ENCODE results near the gene ZNF662.
"Not testable (repeated sequence)": the region's sequence is repeated elsewhere in the genome, so short reads cannot be mapped to it uniquely, and the experiment has no call there.

Gene ZNF662

GRCh38 chr3:42906070-42906847 lies at the start of gene ZNF662:
Gene ZNF662, plus strand, starts transcription at chr3:42906142. Its CDS starts 1,973 bp downstream, at chr3:42908115.
- in situ Hi-C loops (cut with MboI; ENCODE audit: low sequenced_read_pairs) = no loop called here

DNA sequence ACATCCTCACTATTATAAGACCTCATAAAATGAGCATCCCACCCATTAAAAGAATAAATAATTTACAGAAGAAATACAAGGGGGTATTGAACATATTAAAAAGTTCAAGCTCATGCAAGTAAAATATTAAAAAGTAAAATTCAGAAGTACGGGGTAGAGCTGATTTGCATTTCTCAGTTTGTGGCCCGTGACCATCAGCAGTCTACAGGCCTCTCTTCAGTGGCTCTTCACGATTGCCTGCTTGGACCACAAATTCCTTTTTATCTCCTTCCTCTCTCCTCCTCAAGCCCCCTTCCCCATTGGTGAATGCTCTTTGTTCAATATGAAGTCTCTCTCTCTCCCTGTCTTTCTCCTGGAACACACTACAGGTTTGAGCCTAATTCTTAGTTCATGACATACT lies 49.4 kb upstream of the ZNF662 start:
- in situ Hi-C loops (cut with MboI; ENCODE audit: low sequenced_read_pairs) = no loop called here

DNA sequence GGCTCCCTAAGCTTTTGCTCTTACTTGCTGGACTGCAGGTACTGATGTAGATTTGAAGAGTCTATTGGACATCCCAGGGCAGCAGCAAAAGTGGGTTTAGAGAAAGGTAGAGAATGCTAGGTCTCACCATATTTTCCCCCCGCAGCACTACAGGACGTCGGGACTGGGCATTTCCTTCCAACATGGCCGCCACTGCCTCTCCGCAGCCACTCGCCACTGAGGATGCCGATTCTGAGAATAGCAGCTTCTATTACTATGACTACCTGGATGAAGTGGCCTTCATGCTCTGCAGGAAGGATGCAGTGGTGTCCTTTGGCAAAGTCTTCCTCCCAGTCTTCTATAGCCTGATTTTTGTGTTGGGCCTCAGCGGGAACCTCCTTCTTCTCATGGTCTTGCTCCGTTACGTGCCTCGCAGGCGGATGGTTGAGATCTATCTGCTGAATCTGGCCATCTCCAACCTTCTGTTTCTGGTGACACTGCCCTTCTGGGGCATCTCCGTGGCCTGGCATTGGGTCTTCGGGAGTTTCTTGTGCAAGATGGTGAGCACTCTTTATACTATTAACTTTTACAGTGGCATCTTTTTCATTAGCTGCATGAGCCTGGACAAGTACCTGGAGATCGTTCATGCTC lies 41.5 kb upstream of the ZNF662 start:
- in situ Hi-C loops (cut with MboI; ENCODE audit: low sequenced_read_pairs) = no loop called here

DNA sequence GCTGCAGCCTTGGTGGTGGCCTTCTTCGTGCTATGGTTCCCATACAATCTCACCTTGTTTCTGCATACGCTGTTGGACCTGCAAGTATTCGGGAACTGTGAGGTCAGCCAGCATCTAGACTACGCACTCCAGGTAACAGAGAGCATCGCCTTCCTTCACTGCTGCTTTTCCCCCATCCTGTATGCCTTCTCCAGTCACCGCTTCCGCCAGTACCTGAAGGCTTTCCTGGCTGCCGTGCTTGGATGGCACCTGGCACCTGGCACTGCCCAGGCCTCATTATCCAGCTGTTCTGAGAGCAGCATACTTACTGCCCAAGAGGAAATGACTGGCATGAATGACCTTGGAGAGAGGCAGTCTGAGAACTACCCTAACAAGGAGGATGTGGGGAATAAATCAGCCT lies 40.7 kb upstream of the ZNF662 start:
- in situ Hi-C loops (cut with MboI; ENCODE audit: low sequenced_read_pairs) = no loop called here

DNA sequence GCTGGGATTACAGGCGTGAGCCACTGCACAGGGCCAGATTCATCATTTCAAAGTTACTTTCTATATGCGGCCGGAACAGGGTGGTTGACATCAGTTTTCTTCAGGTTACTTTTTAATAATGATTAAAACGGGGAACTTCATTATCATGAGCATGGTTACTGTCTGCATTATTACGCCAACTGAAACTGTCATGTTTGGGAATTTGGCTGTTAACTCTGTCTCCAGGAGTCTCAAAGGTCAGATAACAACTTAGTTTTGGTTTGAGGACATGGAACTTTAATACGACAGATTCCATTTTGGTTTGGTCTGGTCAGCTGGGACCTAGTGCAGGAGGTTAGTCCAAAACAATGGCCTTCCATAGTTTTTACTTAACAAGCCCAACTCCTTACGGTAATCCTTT lies 38.8 kb upstream of the ZNF662 start:
- in situ Hi-C loops (cut with MboI; ENCODE audit: low sequenced_read_pairs) = no loop called here

- in situ Hi-C loops (cut with MboI; ENCODE audit: low sequenced_read_pairs) = no loop called here
Measured at GRCh38 chr3:42868841-42869240, 37.1 kb upstream of the ZNF662 start.

- in situ Hi-C loops (cut with MboI; ENCODE audit: low sequenced_read_pairs) = no loop called here
Measured at GRCh38 chr3:42871592-42872196, 34.2 kb upstream of the ZNF662 start.

DNA sequence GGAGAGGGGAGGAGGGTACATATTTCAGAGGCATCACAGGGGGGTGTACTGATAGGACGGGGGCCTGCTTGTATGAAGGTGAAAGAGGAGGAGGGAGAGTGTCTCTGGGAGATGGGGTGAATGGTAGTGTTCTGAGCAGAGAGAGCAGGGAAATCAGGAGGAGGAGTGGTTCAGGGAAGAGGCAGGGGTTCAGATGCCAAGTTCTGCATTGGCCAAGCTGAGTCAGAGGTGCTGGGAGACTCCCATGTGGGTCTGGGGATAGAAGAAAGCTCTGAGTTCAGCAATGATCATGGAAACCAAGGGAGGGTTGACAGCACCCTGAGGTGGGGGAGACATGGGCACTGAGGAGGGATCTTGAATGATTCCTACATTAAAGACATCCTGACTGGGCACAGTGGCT lies 33.2 kb upstream of the ZNF662 start:
- in situ Hi-C loops (cut with MboI; ENCODE audit: low sequenced_read_pairs) = no loop called here

DNA sequence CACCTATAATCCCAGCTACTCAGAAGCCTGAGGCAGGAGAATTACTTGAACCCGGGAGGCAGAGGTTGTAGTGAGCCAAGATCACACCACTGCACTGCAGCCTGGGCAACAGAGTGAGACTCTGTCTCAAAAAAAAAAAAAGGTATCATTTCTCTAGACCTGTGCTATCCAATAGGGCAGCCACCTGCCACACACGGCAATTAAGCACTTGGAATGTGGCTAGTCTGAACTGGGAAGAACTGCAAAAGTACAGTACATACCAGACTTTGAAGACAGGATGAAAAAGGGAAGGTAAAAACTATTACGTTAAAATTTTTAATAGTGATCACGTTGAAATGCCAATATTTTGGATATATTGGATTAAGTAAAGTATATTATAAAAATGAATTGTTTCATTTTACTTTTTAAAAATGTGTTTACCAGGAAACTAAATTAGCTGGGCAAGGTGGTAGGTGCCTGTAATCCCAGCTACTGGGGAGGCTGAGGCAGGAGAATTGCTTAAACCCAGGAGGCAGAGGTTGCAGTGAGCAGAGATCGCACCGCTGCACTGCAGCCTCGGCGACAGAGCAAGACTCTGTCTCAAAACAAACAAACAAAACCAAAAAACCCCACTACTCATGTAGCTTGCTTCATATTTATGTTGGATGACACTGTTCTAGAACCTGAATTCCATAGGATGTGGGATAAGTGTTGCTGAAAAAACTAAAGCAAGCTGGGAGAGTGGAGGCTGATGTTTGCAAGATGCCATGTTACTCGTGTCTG lies 32.5 kb upstream of the ZNF662 start:
- in situ Hi-C loops (cut with MboI; ENCODE audit: low sequenced_read_pairs) = no loop called here

DNA sequence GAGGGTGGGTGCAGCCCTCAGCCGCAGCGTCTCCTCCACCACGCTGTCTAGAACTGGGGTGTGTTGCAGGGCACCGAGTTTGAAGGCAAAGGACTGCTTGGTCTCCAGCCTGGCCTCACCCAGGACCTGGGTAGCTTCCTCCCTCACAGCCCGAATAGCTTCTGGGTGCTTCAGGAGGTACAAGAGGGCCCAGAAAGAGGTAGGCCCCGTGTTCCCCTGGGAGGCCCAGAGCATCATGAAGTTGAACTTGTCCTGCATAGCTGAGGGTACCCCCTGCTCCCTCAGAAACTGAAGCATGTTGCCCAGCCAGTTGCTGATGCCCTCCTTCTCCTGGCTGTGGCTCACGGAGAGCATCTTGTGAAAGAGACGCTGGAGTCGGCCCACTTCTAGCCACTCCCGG lies 31.2 kb upstream of the ZNF662 start:
- in situ Hi-C loops (cut with MboI; ENCODE audit: low sequenced_read_pairs) = no loop called here

GRCh38 chr3:42875325-42876151 lies 30.4 kb upstream of the ZNF662 start, which contains the start of gene CYP8B1:
Gene CYP8B1, minus strand, starts transcription at chr3:42875879. Its CDS starts 63 bp downstream, at chr3:42875816.
- in situ Hi-C loops (cut with MboI; ENCODE audit: low sequenced_read_pairs) = no loop called here

DNA sequence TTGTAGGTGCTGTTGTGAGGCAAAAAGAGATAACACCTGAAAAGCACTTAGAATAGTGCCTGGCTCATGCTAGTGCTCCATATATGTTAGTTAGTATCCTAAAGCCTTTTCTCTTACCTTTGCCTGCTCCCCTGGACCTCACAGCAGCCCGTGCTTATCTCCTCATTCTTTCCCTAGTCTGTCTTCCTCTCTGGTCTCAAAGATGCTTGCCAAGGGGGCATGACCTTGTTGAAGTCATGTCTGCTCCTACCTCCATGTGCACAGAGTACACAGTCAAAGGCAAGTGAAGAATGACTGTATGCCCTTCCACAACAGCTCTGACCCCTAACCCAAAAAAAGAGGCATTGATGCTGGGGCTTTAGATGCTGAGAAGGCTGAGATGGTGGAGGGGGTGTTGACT lies 29.5 kb upstream of the ZNF662 start:
- in situ Hi-C loops (cut with MboI; ENCODE audit: low sequenced_read_pairs) = no loop called here

- in situ Hi-C loops (cut with MboI; ENCODE audit: low sequenced_read_pairs) = no loop called here
Measured at GRCh38 chr3:42876940-42877720, 28.8 kb upstream of the ZNF662 start.

DNA sequence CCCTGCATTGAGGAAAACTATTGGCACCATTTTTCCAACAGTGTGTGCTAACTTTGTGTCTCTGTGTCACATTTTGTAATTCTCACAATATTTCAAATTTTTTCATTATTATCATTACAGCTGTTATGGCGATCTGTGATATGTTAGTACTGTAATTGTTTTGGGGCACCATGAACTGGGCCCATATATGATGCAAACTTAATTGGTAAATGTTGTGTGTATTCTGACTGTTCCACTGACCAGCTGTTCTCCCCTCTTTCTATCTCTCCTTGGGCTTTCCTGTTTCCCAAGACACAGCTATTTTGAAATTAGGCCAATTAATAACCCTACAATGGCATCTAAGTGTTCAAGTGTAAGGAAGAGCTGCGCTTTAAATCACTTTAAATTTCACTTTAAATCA lies 28.1 kb upstream of the ZNF662 start:
- in situ Hi-C loops (cut with MboI; ENCODE audit: low sequenced_read_pairs) = no loop called here

DNA sequence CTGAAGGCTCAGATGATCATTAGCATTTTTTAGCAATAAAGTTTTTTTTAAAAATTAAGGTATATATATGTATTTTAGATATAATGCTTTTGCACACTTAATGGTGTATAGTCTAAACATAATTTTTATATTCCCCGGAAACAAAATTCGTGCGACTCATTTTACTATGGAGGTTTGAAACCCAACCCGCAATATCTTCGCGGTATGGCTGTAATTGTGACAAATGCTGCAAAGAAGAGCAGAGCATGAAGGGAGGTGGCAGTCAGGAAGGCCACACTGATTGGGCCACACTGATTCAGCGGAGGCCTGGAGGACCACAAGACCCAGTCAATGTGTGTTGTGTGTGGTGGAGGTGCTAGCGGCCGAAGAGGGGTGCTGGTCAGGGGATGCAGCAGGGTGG lies 25.8 kb upstream of the ZNF662 start:
- in situ Hi-C loops (cut with MboI; ENCODE audit: low sequenced_read_pairs) = no loop called here

GRCh38 chr3:42880601-42881451 lies 25.1 kb upstream of the ZNF662 start:
- in situ Hi-C loops (cut with MboI; ENCODE audit: low sequenced_read_pairs) = no loop called here

- in situ Hi-C loops (cut with MboI; ENCODE audit: low sequenced_read_pairs) = not testable (repeated sequence)
Measured at GRCh38 chr3:42883251-42883930, 22.6 kb upstream of the ZNF662 start.

GRCh38 chr3:42884324-42884723 lies 21.6 kb upstream of the ZNF662 start:
- in situ Hi-C loops (cut with MboI; ENCODE audit: low sequenced_read_pairs) = no loop called here

Data from hTERT RPE-1 (cell line).